K562 (cell line): ENCODE data around the gene DISC1.

Source experiments
- CBFA2T3 ChIP-seq: fragments of 450-650 bp; IDR thresholded peaks from 2 replicates; pipeline ENCODE4 v1.6.1; 2017
- CHD4 ChIP-seq: fragments of 200-600 bp; sonication (generic); IDR thresholded peaks from 3 replicates; pipeline ENCODE4 v1.6.1; 2012; ENCODE audit warnings: low read depth, mild to moderate bottlenecking, mixed read lengths, low read length, inconsistent platforms; ENCODE audit not compliant: insufficient read depth, insufficient replicate concordance, poor library complexity, severe bottlenecking
- CREM ChIP-seq: IDR thresholded peaks from 2 replicates; pipeline ENCODE4 v1.6.1; 2014; ENCODE audit warnings: antibody characterized with exemption, low read depth
- GATA2 ChIP-seq: sonication (generic); formaldehyde crosslinking; IDR thresholded peaks from 2 replicates; pipeline ENCODE4 v1.4.0; 2020; ENCODE audit warnings: mild to moderate bottlenecking, missing genetic modification reagents
- JUND ChIP-seq, 2 experiments: IDR thresholded peaks; 2 replicates in 1 of 2; 3 replicates in 1 of 2; pipeline ENCODE4 v1.6.1; 2011; ENCODE audit warnings: borderline replicate concordance in 2 of 2, low read depth in 2 of 2, low read length in 2 of 2, improper control_type of control experiment in 1 of 2, missing biosample characterization in 1 of 2, missing genetic modification characterization in 1 of 2, missing genetic modification reagents in 1 of 2
- MTF1 ChIP-seq: fragments of 250-450 bp; sonication (Bioruptor Pico); IDR thresholded peaks from 2 replicates; pipeline ENCODE4 v1.9.0; 2021; ENCODE audit warnings: moderate library complexity, mild to moderate bottlenecking, inconsistent platforms, borderline replicate concordance
- RBBP5 ChIP-seq: fragments of 200-600 bp; sonication (generic); IDR thresholded peaks from 2 replicates; pipeline ENCODE4 v1.6.1; 2012; ENCODE audit warnings: borderline replicate concordance, mild to moderate bottlenecking, low read length, control low read depth, inconsistent platforms; ENCODE audit not compliant: insufficient read depth, poor library complexity, severe bottlenecking
- SIX5 ChIP-seq, 2 experiments: IDR thresholded peaks; 2 replicates each; pipeline ENCODE4 v1.6.1; 2011; ENCODE audit warnings: low read length in 2 of 2, borderline replicate concordance in 1 of 2, low read depth in 1 of 2, mild to moderate bottlenecking in 1 of 2, moderate library complexity in 1 of 2; ENCODE audit not compliant: insufficient read depth in 1 of 2
- YY1 ChIP-seq, 3 experiments: IDR thresholded peaks; 2 replicates each; pipeline ENCODE4 v1.6.1; 2011; ENCODE audit warnings: low read length in 2 of 3, mild to moderate bottlenecking in 2 of 3, moderate library complexity in 2 of 3, borderline replicate concordance in 1 of 3, control low read depth in 1 of 3, low read depth in 1 of 3; ENCODE audit not compliant: insufficient read depth in 3 of 3, insufficient replicate concordance in 2 of 3, control insufficient read depth in 1 of 3, insufficient read length in 1 of 3; ENCODE audit errors: extremely low read depth in 1 of 3
- ZNF184 ChIP-seq: sonication (generic); formaldehyde crosslinking; IDR thresholded peaks from 2 replicates; pipeline ENCODE4 v1.5.0; 2020; ENCODE audit warnings: missing genetic modification reagents
- TF ChIP-seq, protein P1 (sequence below), 3 experiments: IDR thresholded peaks in 2 of 3; conservative IDR thresholded peaks in 1 of 3; 2 replicates each; pipeline ENCODE4 v1.5.1; 2011 to 2012; ENCODE audit warnings: low read length in 3 of 3, mild to moderate bottlenecking in 3 of 3, control low read depth in 2 of 3, improper control_type of control experiment in 1 of 3, inconsistent platforms in 1 of 3, low read depth in 1 of 3, mixed read lengths in 1 of 3, moderate library complexity in 1 of 3; ENCODE audit not compliant: insufficient read depth in 2 of 3
- TF ChIP-seq, protein P2 (sequence below): sonication (generic); formaldehyde crosslinking; IDR thresholded peaks from 2 replicates; pipeline ENCODE4 v1.9.0; 2022; ENCODE audit warnings: mild to moderate bottlenecking, missing genetic modification reagents

DNA sequence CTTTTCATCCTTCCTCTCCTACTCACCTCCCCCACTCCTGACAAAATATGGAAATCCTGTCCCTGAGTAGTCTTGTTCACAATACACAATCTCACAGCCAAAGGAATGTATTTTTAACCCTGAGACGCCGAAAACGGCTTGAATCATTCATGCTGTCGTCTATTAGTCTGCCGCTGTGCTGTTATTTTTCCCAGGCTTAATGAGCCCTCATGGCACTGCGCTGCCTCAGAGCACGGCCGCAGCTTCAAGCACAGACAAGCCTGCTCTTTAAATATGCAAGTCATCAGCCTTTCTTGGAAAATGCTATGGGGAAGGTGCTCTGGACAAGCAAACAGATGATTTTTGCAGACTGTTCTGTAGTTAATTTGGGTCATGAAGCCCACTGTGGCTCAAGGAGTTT is 302.7 kb downstream of the DISC1 start:
- TF ChIP-seq CHD4 (no peak), CBFA2T3 (no peak), SIX5 (IDR thresholded peaks at IDR 0.05; ENCODE audit: borderline replicate concordance in 1 of 2, insufficient read depth in 1 of 2, low read depth in 1 of 2, low read length in 2 of 2) (no peak), ZNF184 (CRISPR knock-in tag) (no peak), CREM (no peak), JUND (IDR thresholded peaks at IDR 0.05; ENCODE audit: borderline replicate concordance, low read depth, low read length) (no peak), JUND (tag; IDR thresholded peaks at IDR 0.05; ENCODE audit: borderline replicate concordance, low read depth, low read length) (no peak), GATA2 (no peak), MTF1 (CRISPR knock-in tag) (no peak), YY1 (IDR thresholded peaks at IDR 0.05; ENCODE audit: borderline replicate concordance in 1 of 3, control insufficient read depth in 1 of 3, extremely low read depth in 1 of 3, insufficient read depth in 3 of 3, insufficient read length in 1 of 3, insufficient replicate concordance in 2 of 3, low read depth in 1 of 3, low read length in 2 of 3) (no peak), RBBP5 (no peak)
- TF ChIP-seq, protein P1, sequence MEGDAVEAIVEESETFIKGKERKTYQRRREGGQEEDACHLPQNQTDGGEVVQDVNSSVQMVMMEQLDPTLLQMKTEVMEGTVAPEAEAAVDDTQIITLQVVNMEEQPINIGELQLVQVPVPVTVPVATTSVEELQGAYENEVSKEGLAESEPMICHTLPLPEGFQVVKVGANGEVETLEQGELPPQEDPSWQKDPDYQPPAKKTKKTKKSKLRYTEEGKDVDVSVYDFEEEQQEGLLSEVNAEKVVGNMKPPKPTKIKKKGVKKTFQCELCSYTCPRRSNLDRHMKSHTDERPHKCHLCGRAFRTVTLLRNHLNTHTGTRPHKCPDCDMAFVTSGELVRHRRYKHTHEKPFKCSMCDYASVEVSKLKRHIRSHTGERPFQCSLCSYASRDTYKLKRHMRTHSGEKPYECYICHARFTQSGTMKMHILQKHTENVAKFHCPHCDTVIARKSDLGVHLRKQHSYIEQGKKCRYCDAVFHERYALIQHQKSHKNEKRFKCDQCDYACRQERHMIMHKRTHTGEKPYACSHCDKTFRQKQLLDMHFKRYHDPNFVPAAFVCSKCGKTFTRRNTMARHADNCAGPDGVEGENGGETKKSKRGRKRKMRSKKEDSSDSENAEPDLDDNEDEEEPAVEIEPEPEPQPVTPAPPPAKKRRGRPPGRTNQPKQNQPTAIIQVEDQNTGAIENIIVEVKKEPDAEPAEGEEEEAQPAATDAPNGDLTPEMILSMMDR (IDR thresholded peaks at IDR 0.05 in 2 of 3, conservative IDR thresholded peaks at IDR 0.05 in 1 of 3; ENCODE audit: insufficient read depth in 2 of 3, low read depth in 1 of 3, low read length in 3 of 3) = no peak
- TF ChIP-seq, protein P2, sequence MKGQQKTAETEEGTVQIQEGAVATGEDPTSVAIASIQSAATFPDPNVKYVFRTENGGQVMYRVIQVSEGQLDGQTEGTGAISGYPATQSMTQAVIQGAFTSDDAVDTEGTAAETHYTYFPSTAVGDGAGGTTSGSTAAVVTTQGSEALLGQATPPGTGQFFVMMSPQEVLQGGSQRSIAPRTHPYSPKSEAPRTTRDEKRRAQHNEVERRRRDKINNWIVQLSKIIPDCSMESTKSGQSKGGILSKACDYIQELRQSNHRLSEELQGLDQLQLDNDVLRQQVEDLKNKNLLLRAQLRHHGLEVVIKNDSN = no peak
